H9 (cell line): ENCODE measurements around the gene PTPA. TPM values are rescaled to one million over a fixed set of nuclear protein-coding genes. Genes with fewer than 3 reads are reported as not detected.

Source experiments
- DNase-seq: peaks from one replicate; pipeline ENCODE4 v3.0.0-alpha.2; 2017
- H2AFZ ChIP-seq: one replicate; pipeline ENCODE4 v1.6.1; 2013; ENCODE audit warnings: mild to moderate bottlenecking, low read length, control low read depth, moderate library complexity
- H2AK5ac ChIP-seq: 2 replicates; pipeline ENCODE4 v1.6.1; 2013; ENCODE audit warnings: low read length, control low read depth, mixed read lengths; ENCODE audit not compliant: insufficient read length
- H2BK120ac ChIP-seq: one replicate; pipeline ENCODE4 v1.6.1; 2013; ENCODE audit warnings: low read depth, mild to moderate bottlenecking, low read length, control low read depth, inconsistent platforms; ENCODE audit not compliant: poor library complexity, severe bottlenecking
- H2BK12ac ChIP-seq: 2 replicates; pipeline ENCODE4 v1.6.1; 2013; ENCODE audit warnings: low read length, control low read depth, mixed read lengths, low read depth; ENCODE audit not compliant: insufficient read length
- H2BK15ac ChIP-seq: 2 replicates; pipeline ENCODE4 v1.6.1; 2013; ENCODE audit warnings: low read depth, low read length, control low read depth
- H2BK20ac ChIP-seq: one replicate; pipeline ENCODE4 v1.6.1; 2013; ENCODE audit warnings: low read depth, mild to moderate bottlenecking, low read length, control low read depth, inconsistent platforms; ENCODE audit not compliant: poor library complexity, severe bottlenecking
- H2BK5ac ChIP-seq: 2 replicates; pipeline ENCODE4 v1.6.1; 2013; ENCODE audit warnings: low read length, control low read depth, mixed read lengths; ENCODE audit not compliant: insufficient read length
- H3K14ac ChIP-seq: 2 replicates; pipeline ENCODE4 v1.6.1; 2013; ENCODE audit warnings: low read length, control low read depth; ENCODE audit not compliant: insufficient read depth
- H3K18ac ChIP-seq: 2 replicates; pipeline ENCODE4 v1.6.1; 2013; ENCODE audit warnings: low read depth, mild to moderate bottlenecking, mixed read lengths, low read length, control low read depth; ENCODE audit not compliant: insufficient read length
- H3K23ac ChIP-seq: 2 replicates; pipeline ENCODE4 v1.6.1; 2013; ENCODE audit warnings: low read length, control low read depth, mixed read lengths, low read depth; ENCODE audit not compliant: insufficient read length
- H3K23me2 ChIP-seq: 2 replicates; pipeline ENCODE4 v1.6.1; 2013; ENCODE audit warnings: low read depth, mild to moderate bottlenecking, mixed read lengths, low read length, control low read depth; ENCODE audit not compliant: insufficient read length, poor library complexity, severe bottlenecking
- H3K27ac ChIP-seq: 2 replicates; pipeline ENCODE4 v1.5.1; 2013; ENCODE audit warnings: low read length, control low read depth, mixed read lengths, low read depth; ENCODE audit not compliant: insufficient read length
- H3K27me3 ChIP-seq: 2 replicates; pipeline ENCODE4 v1.6.1; 2013; ENCODE audit warnings: low read length, control low read depth, inconsistent platforms; ENCODE audit not compliant: insufficient read depth
- H3K4ac ChIP-seq: 2 replicates; pipeline ENCODE4 v1.6.1; 2013; ENCODE audit warnings: low read depth, mild to moderate bottlenecking, control low read depth, inconsistent platforms, low read length, moderate library complexity
- H3K4me1 ChIP-seq: 2 replicates; pipeline ENCODE4 v1.6.1; 2013; ENCODE audit warnings: low read length, control low read depth, inconsistent platforms; ENCODE audit not compliant: insufficient read depth
- H3K4me2 ChIP-seq: 2 replicates; pipeline ENCODE4 v1.6.1; 2013; ENCODE audit warnings: low read length, control low read depth, mixed read lengths; ENCODE audit not compliant: insufficient read length, insufficient read depth
- H3K56ac ChIP-seq: 2 replicates; pipeline ENCODE4 v1.6.1; 2013; ENCODE audit warnings: low read depth, mild to moderate bottlenecking, mixed read lengths, low read length, control low read depth; ENCODE audit not compliant: insufficient read length
- H3K79me1 ChIP-seq: 2 replicates; pipeline ENCODE4 v1.6.1; 2013; ENCODE audit warnings: low read depth, mild to moderate bottlenecking, moderate library complexity, low read length, control low read depth, inconsistent platforms; ENCODE audit not compliant: insufficient read depth, poor library complexity, severe bottlenecking
- H3K79me2 ChIP-seq: 2 replicates; pipeline ENCODE4 v1.6.1; 2013; ENCODE audit warnings: low read length, control low read depth, inconsistent platforms; ENCODE audit not compliant: insufficient read depth
- H3K9ac ChIP-seq: 2 replicates; pipeline ENCODE4 v1.6.1; 2013; ENCODE audit warnings: low read length, control low read depth, mixed read lengths; ENCODE audit not compliant: insufficient read length; ENCODE audit errors: extremely low read depth
- H3K9me3 ChIP-seq: one replicate; pipeline ENCODE4 v1.6.1; 2013; ENCODE audit warnings: low read depth, low read length, inconsistent platforms; ENCODE audit not compliant: control insufficient read depth
- H3T11ph ChIP-seq: one replicate; pipeline ENCODE4 v1.6.1; 2013; ENCODE audit warnings: mild to moderate bottlenecking, low read length, control low read depth, inconsistent platforms
- H4K20me1 ChIP-seq: one replicate; pipeline ENCODE4 v1.6.1; 2013; ENCODE audit not compliant: control insufficient read depth, insufficient read length, insufficient read depth
- H4K5ac ChIP-seq: 2 replicates; pipeline ENCODE4 v1.6.1; 2013; ENCODE audit warnings: low read depth, mild to moderate bottlenecking, mixed read lengths, low read length, control low read depth; ENCODE audit not compliant: insufficient read length
- H4K8ac ChIP-seq: replicated peaks from 2 replicates; pipeline ENCODE4 v1.6.1; 2013; ENCODE audit warnings: low read length, control low read depth, mixed read lengths, low read depth; ENCODE audit not compliant: insufficient read length
- H4K91ac ChIP-seq: 2 replicates; pipeline ENCODE4 v1.6.1; 2013; ENCODE audit warnings: low read depth, mild to moderate bottlenecking, moderate library complexity, mixed read lengths, low read length, control low read depth; ENCODE audit not compliant: insufficient read length
- H3K27ac Mint-ChIP-seq, 3 experiments: 2 replicates in 2 of 3; 3 replicates in 1 of 3; pipeline ENCODE4 v1.8.0; 2020 to 2021; ENCODE audit warnings: mixed read lengths in 3 of 3, mild to moderate bottlenecking in 1 of 3, moderate library complexity in 1 of 3
- H3K27me3 Mint-ChIP-seq: 2 replicates; pipeline ENCODE4 v1.8.0; 2021; ENCODE audit warnings: low read depth, mild to moderate bottlenecking, moderate library complexity, mixed read lengths
- H3K36me3 Mint-ChIP-seq, 3 experiments: 2 replicates in 2 of 3; 3 replicates in 1 of 3; pipeline ENCODE4 v1.8.0; 2020 to 2021; ENCODE audit warnings: low read depth in 3 of 3, mixed read lengths in 3 of 3; ENCODE audit not compliant: insufficient read depth in 1 of 3
- H3K4me1 Mint-ChIP-seq, 2 experiments: 2 replicates each; pipeline ENCODE4 v1.8.0; 2020; ENCODE audit warnings: mixed read lengths in 2 of 2
- H3K4me3 Mint-ChIP-seq, 2 experiments: 2 replicates in 1 of 2; 3 replicates in 1 of 2; pipeline ENCODE4 v1.8.0; 2020 to 2021; ENCODE audit warnings: mild to moderate bottlenecking in 2 of 2, mixed read lengths in 2 of 2, moderate library complexity in 1 of 2
- H3K9me3 Mint-ChIP-seq, 2 experiments: 2 replicates in 1 of 2; 3 replicates in 1 of 2; pipeline ENCODE4 v1.8.0; 2020; ENCODE audit warnings: mild to moderate bottlenecking in 2 of 2, mixed read lengths in 2 of 2, moderate library complexity in 1 of 2
- WGBS: extraction: QIAGEN DNeasy Blood & Tissue Kit; methylation state at CpG from one replicate; pipeline ENCODE4 v1.1.7; 2013; ENCODE audit warnings: missing lambda C conversion rate, low lambda C conversion rate, mixed read lengths; ENCODE audit not compliant: insufficient read length; ENCODE audit errors: extremely low coverage; 5-methylcytosine and 5-hydroxymethylcytosine counted together
- total RNA-seq: library from RNA; stranded (reverse); gene quantifications from 2 replicates; pipeline ENCODE4 v1.2.1, GENCODE V29; 2021
- TF ChIP-seq, protein P1 (sequence below): fragments of 200-600 bp; sonication (generic); conservative IDR thresholded peaks from 3 replicates; pipeline ENCODE4 v1.8.0; 2021; ENCODE audit warnings: antibody characterized with exemption, mild to moderate bottlenecking

The PTPA gene
- total RNA-seq, 1 experiment from 2014 or later: 145 TPM

DNA sequence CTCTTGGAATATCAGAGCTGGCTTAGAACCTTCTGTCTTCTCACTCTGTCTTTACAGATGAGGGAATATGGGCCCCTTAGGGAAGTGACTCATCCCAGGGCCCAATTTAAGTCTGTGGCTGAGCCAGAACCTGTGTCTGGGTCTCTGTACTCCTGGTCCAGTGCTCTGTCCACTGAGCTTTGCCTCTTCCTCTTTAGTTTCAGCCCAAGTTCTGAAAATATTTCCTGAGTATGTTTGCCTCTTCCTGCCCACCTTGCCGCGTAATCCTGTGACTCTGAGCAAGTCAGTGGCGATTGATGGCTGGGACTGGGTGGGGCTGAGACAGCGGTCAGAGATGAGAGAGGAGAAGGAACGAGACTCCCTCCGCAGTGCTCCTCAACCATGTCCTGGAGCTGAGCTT, 59.0 kb downstream of the PTPA start:
- no peak for DNase-seq
- no peak overlapping the region for H2AK5ac ChIP-seq
- TF ChIP-seq, protein P1, sequence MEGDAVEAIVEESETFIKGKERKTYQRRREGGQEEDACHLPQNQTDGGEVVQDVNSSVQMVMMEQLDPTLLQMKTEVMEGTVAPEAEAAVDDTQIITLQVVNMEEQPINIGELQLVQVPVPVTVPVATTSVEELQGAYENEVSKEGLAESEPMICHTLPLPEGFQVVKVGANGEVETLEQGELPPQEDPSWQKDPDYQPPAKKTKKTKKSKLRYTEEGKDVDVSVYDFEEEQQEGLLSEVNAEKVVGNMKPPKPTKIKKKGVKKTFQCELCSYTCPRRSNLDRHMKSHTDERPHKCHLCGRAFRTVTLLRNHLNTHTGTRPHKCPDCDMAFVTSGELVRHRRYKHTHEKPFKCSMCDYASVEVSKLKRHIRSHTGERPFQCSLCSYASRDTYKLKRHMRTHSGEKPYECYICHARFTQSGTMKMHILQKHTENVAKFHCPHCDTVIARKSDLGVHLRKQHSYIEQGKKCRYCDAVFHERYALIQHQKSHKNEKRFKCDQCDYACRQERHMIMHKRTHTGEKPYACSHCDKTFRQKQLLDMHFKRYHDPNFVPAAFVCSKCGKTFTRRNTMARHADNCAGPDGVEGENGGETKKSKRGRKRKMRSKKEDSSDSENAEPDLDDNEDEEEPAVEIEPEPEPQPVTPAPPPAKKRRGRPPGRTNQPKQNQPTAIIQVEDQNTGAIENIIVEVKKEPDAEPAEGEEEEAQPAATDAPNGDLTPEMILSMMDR: no peak
- Mint-ChIP-seq H3K4me1 (peaks cover 20 to 33% of the 10 kb centered on the region in 2 experiments), H3K36me3 (no peaks in the 10 kb centered on the region; a peak in 1 of 7 replicates), H3K27me3 (peaks cover 46% of the 10 kb centered on the region), H3K9me3 (no peaks in the 10 kb centered on the region), H3K27ac (no peak overlapping the region), H3K4me3 (no peak overlapping the region)
- no peak overlapping the region for H3K27ac ChIP-seq
- no peak overlapping the region for H4K8ac ChIP-seq
- H3K14ac ChIP-seq: no peak overlapping the region
- H3K4me2 ChIP-seq: no peak overlapping the region
- no peak overlapping the region for H3K56ac ChIP-seq
- H2AFZ ChIP-seq: no peak overlapping the region
- H3K23me2 ChIP-seq: peaks cover 12% of the 10 kb centered on the region
- no peaks in the 10 kb centered on the region for H3K79me2 ChIP-seq
- no peak overlapping the region for H2BK20ac ChIP-seq
- WGBS: no CpG with 5 or more reads among the region's 6 CpGs
- no peak overlapping the region for H2BK12ac ChIP-seq
- H4K91ac ChIP-seq: no peak overlapping the region
- no peaks in the 10 kb centered on the region for H3K79me1 ChIP-seq
- H3K23ac ChIP-seq: no peak overlapping the region
- peaks cover 8% of the 10 kb centered on the region; the same call in 1 of the 2 replicates for H3K4me1 ChIP-seq
- H2BK15ac ChIP-seq: no peak overlapping the region
- peaks cover 12% of the 10 kb centered on the region for H3K27me3 ChIP-seq
- no peaks in the 10 kb centered on the region for H4K20me1 ChIP-seq
- no peak overlapping the region for H3K18ac ChIP-seq
- H2BK5ac ChIP-seq: no peak overlapping the region
- H3T11ph ChIP-seq: no peak overlapping the region
- no peak overlapping the region for H3K4ac ChIP-seq
- no peak overlapping the region for H2BK120ac ChIP-seq
- no peak overlapping the region for H4K5ac ChIP-seq
- no peak overlapping the region for H3K9ac ChIP-seq
- H3K9me3 ChIP-seq: no peaks in the 10 kb centered on the region
